Ovary (tissue), 9 donors: ENCODE data around the gene PNPO. TPM values are rescaled to one million over a fixed set of nuclear protein-coding genes. Genes with fewer than 3 reads are reported as not detected.

Experiments
- DNase-seq, 5 donors: peaks; one replicate each; pipeline ENCODE4 v3.0.0-alpha.2; 2019 to 2020
- H3K27ac ChIP-seq, 2 donors: fragments of 200-600 bp; one replicate each; pipeline versions ENCODE4 v1.5.1 to v1.8.0; 2019 to 2022
- H3K27me3 ChIP-seq: fragments of 200-600 bp; one replicate; pipeline ENCODE4 v1.8.0; 2022
- H3K36me3 ChIP-seq: fragments of 200-600 bp; sonication (generic); one replicate; pipeline ENCODE4 v1.5.1; 2019
- H3K4me1 ChIP-seq: one replicate; pipeline ENCODE4 v1.8.1; 2013; ENCODE audit warnings: mild to moderate bottlenecking, moderate library complexity; ENCODE audit not compliant: insufficient read depth
- H3K4me3 ChIP-seq: fragments of 200-600 bp; sonication (generic); one replicate; pipeline ENCODE4 v1.5.1; 2017
- H3K9me3 ChIP-seq, 2 donors: fragments of 200-600 bp in 1 of 2; sonication (generic) in 1 of 2; one replicate each; pipeline versions ENCODE4 v1.5.1 to v1.8.1; 2013 to 2019; ENCODE audit warnings: mild to moderate bottlenecking in 1 of 2, moderate library complexity in 1 of 2
- EP300 ChIP-seq: sonication (generic); formaldehyde crosslinking; IDR thresholded peaks from one replicate; pipeline ENCODE4 v1.6.1; 2017; ENCODE audit warnings: antibody characterized with exemption
- POLR2A ChIP-seq: fragments of 450-650 bp; IDR thresholded peaks from one replicate; pipeline ENCODE4 v1.6.1; 2017; ENCODE audit warnings: antibody characterized with exemption, mild to moderate bottlenecking, moderate library complexity
- whole genome bisulfite sequencing, 3 donors: extraction: QIAGEN DNeasy Blood & Tissue Kit in 1 of 3; methylation state at CpG; one replicate each; pipeline versions ENCODE4 v1.1.5 to v1.1.7; 2013 to 2017; 5-methylcytosine and 5-hydroxymethylcytosine counted together
- intact Hi-C, 4 donors: fragments of 100-400 bp; cut with DNase I; formaldehyde crosslinking; loops; one replicate each; pipeline versions ENCODE4 v1.11.0 to v1.15.1; 2022 to 2023
- polyA plus RNA-seq, 2 donors: library from polyadenylated mRNA; stranded (reverse); fragments of 200-250 nt in 1 of 2; fragments of 350-450 nt in 1 of 2; fragmentation: Illumina TruSeq in 1 of 2; extraction: RNeasy Lipid Tissue Mini Kit (QIAGEN cat#74804) in 1 of 2; gene quantifications; one replicate each; pipeline ENCODE4 v1.2.3, GENCODE V29; 2013 to 2014
- total RNA-seq, 7 donors: library from RNA; depleted of rRNA in 2 of 7; stranded (reverse); fragments of >200 nt in 2 of 7; fragmentation: NEBNext Ultra II Directional in 3 of 7; extraction: Animal tissue kit (Norgen Biotek cat#: 25700) in 3 of 7; gene quantifications; one replicate each; pipeline versions ENCODE4 v1.1.0 to v1.2.4, GENCODE V29; 2016 to 2023
- TF ChIP-seq, protein P1 (sequence below), 3 donors: fragments of 450-650 bp in 2 of 3; fragments of 200-600 bp in 1 of 3; IDR thresholded peaks; one replicate each; pipeline versions ENCODE4 v1.5.1 to v1.8.0; 2016 to 2022; ENCODE audit warnings: antibody characterized with exemption in 3 of 3, mild to moderate bottlenecking in 1 of 3
- donor health status: DM: no; HTN: no; CAD: no; lungs with moderate emphysema.
- donor health status: DM: no; HTN: no; CAD: no.
- donor health status: Bipolar disorder and iron deficiency.
- donor health status: DM: yes; HTN: yes; CAD: no.
- donor health status: DM: no; HTN: no; CAD: no.
- donor health status: DM: yes; HTN: yes; CAD: no.

Gene PNPO
- total and polyA plus RNA-seq, 9 donors, result 6.1 to 32.4 (median 21.8) TPM

DNA sequence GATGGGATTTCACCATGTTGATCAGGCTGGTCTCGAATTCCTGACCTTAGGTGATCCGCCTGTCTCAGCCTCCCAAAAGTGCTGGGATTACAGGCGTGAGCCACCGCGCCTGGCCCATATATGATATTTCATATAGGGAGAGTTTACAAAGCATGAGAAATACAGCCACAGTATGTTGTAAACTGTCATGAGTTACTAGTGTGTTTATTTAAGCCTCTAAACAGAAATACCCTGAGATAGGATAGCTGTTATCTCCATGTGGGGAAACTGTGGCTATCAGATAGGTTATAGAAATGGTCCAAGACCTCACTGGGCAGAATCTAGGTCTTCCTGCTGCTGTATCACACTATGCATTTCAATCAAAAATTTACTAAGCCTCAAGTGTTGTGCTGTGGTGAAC, 27.5 kb downstream of the PNPO start:
- no peak overlapping the region for H3K4me3 ChIP-seq
- TF ChIP-seq, protein P1, sequence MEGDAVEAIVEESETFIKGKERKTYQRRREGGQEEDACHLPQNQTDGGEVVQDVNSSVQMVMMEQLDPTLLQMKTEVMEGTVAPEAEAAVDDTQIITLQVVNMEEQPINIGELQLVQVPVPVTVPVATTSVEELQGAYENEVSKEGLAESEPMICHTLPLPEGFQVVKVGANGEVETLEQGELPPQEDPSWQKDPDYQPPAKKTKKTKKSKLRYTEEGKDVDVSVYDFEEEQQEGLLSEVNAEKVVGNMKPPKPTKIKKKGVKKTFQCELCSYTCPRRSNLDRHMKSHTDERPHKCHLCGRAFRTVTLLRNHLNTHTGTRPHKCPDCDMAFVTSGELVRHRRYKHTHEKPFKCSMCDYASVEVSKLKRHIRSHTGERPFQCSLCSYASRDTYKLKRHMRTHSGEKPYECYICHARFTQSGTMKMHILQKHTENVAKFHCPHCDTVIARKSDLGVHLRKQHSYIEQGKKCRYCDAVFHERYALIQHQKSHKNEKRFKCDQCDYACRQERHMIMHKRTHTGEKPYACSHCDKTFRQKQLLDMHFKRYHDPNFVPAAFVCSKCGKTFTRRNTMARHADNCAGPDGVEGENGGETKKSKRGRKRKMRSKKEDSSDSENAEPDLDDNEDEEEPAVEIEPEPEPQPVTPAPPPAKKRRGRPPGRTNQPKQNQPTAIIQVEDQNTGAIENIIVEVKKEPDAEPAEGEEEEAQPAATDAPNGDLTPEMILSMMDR (IDR thresholded peaks at IDR 0.05), result no peak
- TF ChIP-seq POLR2A (no peak), EP300 (no peak)
- no peaks in the 10 kb centered on the region for H3K9me3 ChIP-seq
- DNase-seq, result no peak
- no peaks in the 10 kb centered on the region for H3K36me3 ChIP-seq
- H3K4me1 ChIP-seq, result peaks cover 14% of the 10 kb centered on the region
- 92 to 97% (median 97%) methylated on average over 5 of the region's 5 CpGs for WGBS, 3 donors
- H3K27me3 ChIP-seq, result no peaks in the 10 kb centered on the region
- intact Hi-C loops, result loop anchor here in 1 of 4 donors (10.0 kb wide), 1 partner anchor 46 kb away; no protein-coding TSS in a partner anchor
- H3K27ac ChIP-seq, result no peak overlapping the region

DNA sequence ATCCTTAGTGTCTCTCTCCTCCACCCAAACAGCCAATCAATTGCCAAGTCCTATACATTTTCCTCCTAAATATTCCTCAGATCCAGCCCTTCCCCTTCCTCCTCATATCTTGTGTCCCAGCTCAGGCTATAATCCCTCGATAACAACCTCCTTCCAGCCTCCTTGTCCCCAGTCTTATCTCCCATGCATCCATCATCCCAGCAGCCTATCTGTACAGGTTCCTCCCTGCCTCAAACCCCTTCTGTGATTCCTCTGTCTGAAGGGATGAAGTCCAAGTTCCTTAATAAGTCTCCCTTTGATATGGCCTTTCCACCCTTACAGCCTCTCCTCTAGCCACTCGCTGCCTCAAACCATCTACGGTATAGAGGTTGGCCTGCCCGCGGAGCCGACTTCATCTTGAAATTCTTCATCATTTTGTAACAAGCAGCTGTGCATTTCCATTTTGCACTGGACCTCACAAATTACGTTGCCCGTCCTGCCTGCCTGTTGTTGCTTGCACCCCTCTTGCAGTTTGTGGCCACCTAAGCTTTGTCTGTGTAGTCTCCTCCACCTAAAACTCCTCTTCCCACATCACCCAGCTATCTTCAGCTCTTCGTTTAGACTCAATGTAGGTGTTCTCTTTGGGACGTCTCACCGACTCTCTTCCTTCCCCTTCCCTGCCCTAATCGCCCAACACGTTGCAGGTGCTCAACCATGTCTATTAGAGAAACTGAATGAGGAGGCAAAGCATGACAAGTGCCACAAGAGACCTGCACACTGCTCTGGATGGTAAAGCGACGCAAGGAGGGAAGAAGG, 28.8 kb downstream of the PNPO start:
- TF ChIP-seq EP300 (no peak), POLR2A (no peak)
- TF ChIP-seq, protein P1 (IDR thresholded peaks at IDR 0.05), result no peak
- WGBS, 3 donors, result 25 to 32% (median 30%) methylated on average over 15 of the region's 15 CpGs
- no peaks in the 10 kb centered on the region for H3K27me3 ChIP-seq
- peak overlapping the region; percentile 37 for H3K4me3 ChIP-seq
- H3K36me3 ChIP-seq, result no peaks in the 10 kb centered on the region
- H3K27ac ChIP-seq, result no peak overlapping the region
- intact Hi-C loops, result loop anchor here in 1 of 4 donors (5.0 to 10.0 kb wide), 2 partner anchors 45 to 73 kb away; partner anchors contain the start of gene SP2
- peak in 1 of 5 donors; percentile 33 for DNase-seq
- no peaks in the 10 kb centered on the region for H3K9me3 ChIP-seq
- peaks cover 14% of the 10 kb centered on the region for H3K4me1 ChIP-seq

DNA sequence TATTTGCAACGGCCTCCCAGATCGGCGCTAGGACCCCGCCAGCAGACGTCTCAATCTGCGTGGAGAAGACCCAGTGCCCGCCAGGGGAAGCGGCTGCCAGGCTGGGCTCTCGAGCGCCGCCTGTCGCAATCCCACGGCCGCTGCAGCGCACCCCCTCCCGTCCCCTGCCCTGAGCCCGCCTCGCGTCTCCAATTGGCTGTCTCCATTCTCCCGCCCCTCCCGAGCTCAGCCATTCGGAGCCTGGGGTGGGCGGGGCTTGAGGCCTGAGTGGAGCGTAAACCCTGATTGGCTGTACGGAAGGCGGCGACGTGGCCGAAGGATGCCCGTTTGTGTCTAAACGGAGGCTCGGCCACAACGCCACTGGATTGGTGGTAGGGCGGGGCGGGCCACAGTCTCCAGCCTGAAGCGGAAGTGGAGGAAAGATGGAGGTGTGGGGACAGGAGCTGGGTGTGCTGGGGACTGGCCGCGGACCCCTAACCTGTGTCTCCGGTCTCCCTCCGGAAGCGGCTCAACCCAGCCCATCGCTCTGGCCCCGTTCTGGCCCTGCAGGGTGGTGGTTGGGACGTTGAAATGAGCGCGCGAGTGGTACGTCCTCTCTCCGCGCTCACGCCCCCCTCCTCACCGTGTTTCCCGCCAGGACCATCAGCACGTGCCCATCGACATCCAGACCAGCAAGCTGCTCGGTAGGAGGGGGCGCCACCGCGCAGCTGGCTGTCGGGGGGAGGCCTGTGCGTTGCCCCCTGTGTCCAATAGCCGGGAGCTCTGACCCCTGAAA, 29.5 kb downstream of the PNPO start, which contains the start of gene CDK5RAP3:
Gene CDK5RAP3, plus strand, starts transcription at position 389 of the 775 bp plus-strand sequence. Its CDS starts 34 bp downstream, at position 423.
- Histone ChIP-seq H3K27ac (peak within 1 kb of the TSS; percentile 2 to 78), H3K36me3 (no peaks in the 10 kb centered on the region), H3K4me1 (peaks cover 11% of the 10 kb centered on the region), H3K4me3 (peak within 1 kb of the TSS; percentile 94), H3K9me3 (no peaks in the 10 kb centered on the region), H3K27me3 (no peaks in the 10 kb centered on the region)
- peak; percentile 99 to 100 (median 100) for DNase-seq
- intact Hi-C loops, result loop anchor here in 1 of 4 donors (5.0 kb wide), 1 partner anchor 74 kb away; the partner anchor contains the start of gene SP2
- WGBS, 3 donors, result 0 to 1% (median 0%) methylated on average over 61 to 62 of the region's 62 CpGs
- TF ChIP-seq, protein P1 (IDR thresholded peaks at IDR 0.05), result peak; percentile 97 to 99 (median 99)
- TF ChIP-seq EP300 (no peak), POLR2A (peak; percentile 64)

DNA sequence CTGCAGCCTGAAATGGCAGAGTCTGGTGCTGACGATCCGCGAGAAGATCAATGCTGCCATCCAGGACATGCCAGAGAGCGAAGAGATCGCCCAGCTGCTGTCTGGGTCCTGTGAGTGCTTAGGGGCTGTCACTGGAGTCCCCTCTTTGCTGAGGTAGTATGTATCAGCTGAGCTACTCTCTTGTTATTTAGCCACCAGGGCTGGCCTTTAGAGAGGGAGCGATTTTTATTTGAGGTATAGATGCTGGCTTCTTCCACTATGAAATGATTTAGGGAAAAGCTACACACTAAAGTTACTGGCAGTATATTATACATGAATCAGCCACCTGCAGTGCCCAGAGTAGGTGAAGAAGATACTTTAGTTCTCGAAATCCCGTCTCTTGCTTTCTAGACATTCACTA, 32.2 kb downstream of the PNPO start:
- Histone ChIP-seq H3K27me3 (no peaks in the 10 kb centered on the region), H3K9me3 (no peaks in the 10 kb centered on the region), H3K4me1 (peaks cover 4% of the 10 kb centered on the region), H3K36me3 (no peaks in the 10 kb centered on the region), H3K4me3 (no peak overlapping the region), H3K27ac (no peak overlapping the region)
- intact Hi-C loops, result loop anchor here in 1 of 4 donors (5.0 kb wide), 1 partner anchor 76 kb away; the partner anchor contains the start of gene SP2
- DNase-seq, result no peak
- TF ChIP-seq, protein P1 (IDR thresholded peaks at IDR 0.05), result no peak
- TF ChIP-seq EP300 (no peak), POLR2A (no peak)
- WGBS, 3 donors, result 89 to 91% (median 90%) methylated on average over 8 of the region's 8 CpGs
